Spinal cord (tissue), 10 donors: ENCODE data around the gene PITRM1. TPM values are rescaled to one million over a fixed set of nuclear protein-coding genes. Genes with fewer than 3 reads are reported as not detected.

Source experiments
- DNase-seq, 6 donors: peaks; one replicate each; pipeline versions ENCODE4 v3.0.0 to v3.0.0-alpha.2; 2013 to 2015; ENCODE audit warnings: low spot score in 6 of 6, low read depth in 4 of 6
- H3K27ac ChIP-seq: one replicate; pipeline ENCODE4 v1.5.1; 2013; ENCODE audit warnings: low read depth, low read length, control low read depth
- H3K27me3 ChIP-seq: one replicate; pipeline ENCODE4 v1.6.1; 2013; ENCODE audit warnings: low read length; ENCODE audit not compliant: control insufficient read depth, insufficient read depth
- H3K36me3 ChIP-seq: one replicate; pipeline ENCODE4 v1.6.1; 2013; ENCODE audit warnings: low read length; ENCODE audit not compliant: control insufficient read depth, insufficient read depth
- H3K4me1 ChIP-seq: one replicate; pipeline ENCODE4 v1.6.1; 2013; ENCODE audit warnings: low read length; ENCODE audit not compliant: control insufficient read depth, insufficient read depth
- H3K4me3 ChIP-seq: one replicate; pipeline ENCODE4 v1.5.1; 2013; ENCODE audit warnings: low read depth, low read length, control low read depth
- H3K9me3 ChIP-seq: one replicate; pipeline ENCODE4 v1.6.1; 2013; ENCODE audit warnings: low read length; ENCODE audit not compliant: control insufficient read depth, insufficient read depth
- WGBS: methylation state at CpG from one replicate; pipeline ENCODE4 v1.1.5; 2013; ENCODE audit warnings: missing lambda C conversion rate; ENCODE audit not compliant: insufficient coverage; 5-methylcytosine and 5-hydroxymethylcytosine counted together
- polyA plus RNA-seq, 2 donors: library from polyadenylated mRNA; unstranded; fragments of 120-200 nt; gene quantifications; one replicate each; pipeline ENCODE4 v1.2.1, GENCODE V29; 2013; ENCODE audit not compliant: insufficient read length in 2 of 2
- total RNA-seq, 2 donors: library from RNA; depleted of rRNA in 1 of 2; stranded (reverse); fragments of 120-200 nt in 1 of 2; fragments of >200 nt in 1 of 2; gene quantifications; one replicate each; pipeline versions ENCODE4 v1.2.3 to v1.2.4, GENCODE V29; 2013 to 2014
- donor health status: healthy.

Gene PITRM1
- total and polyA plus RNA-seq, 4 donors, result 60.0 to 103 (median 80.3) TPM

GRCh38 chr10:3201796-3202195 lies 29.2 kb upstream of the PITRM1 start:
- no peak for DNase-seq
- no peaks in the 10 kb centered on the region for H3K36me3 ChIP-seq
- no peak overlapping the region for H3K4me3 ChIP-seq
- H3K27me3 ChIP-seq, result peaks cover 5% of the 10 kb centered on the region
- no peaks in the 10 kb centered on the region for H3K9me3 ChIP-seq
- H3K4me1 ChIP-seq, result peaks cover 11% of the 10 kb centered on the region
- 65% methylated on average over 8 of the region's 8 CpGs for WGBS
- no peak overlapping the region for H3K27ac ChIP-seq

DNA sequence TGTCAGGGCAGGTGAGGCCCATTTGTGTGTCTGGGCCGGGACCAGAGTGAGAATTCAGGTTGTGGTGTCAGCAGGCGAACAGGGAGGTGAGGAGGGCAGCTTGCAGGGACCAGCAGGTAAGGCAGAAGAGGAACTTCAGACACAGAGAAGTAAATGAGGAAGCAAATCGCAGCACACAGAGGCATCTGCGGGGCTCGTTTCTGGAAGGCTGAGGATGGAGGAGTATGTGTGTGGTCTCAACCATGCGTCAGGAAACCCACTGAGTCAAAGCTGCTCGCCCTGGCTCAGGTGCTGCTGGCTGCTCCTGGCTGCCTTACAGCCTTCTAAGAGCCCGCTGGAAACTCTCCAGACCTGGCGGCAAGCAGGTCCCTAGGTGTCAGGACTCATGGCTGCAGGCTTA lies 26.9 kb upstream of the PITRM1 start:
- no peak for DNase-seq
- Histone ChIP-seq H3K9me3 (no peaks in the 10 kb centered on the region), H3K36me3 (no peaks in the 10 kb centered on the region), H3K27ac (no peak overlapping the region), H3K4me1 (peaks cover 16% of the 10 kb centered on the region), H3K27me3 (peaks cover 5% of the 10 kb centered on the region), H3K4me3 (no peak overlapping the region)
- WGBS, result 87% methylated on average over 9 of the region's 9 CpGs

GRCh38 chr10:3198900-3199299 lies 26.3 kb upstream of the PITRM1 start:
- peaks cover 5% of the 10 kb centered on the region for H3K27me3 ChIP-seq
- WGBS, result 98% methylated on average over 7 of the region's 7 CpGs
- no peaks in the 10 kb centered on the region for H3K9me3 ChIP-seq
- no peak overlapping the region for H3K4me3 ChIP-seq
- no peak overlapping the region for H3K27ac ChIP-seq
- H3K36me3 ChIP-seq, result no peaks in the 10 kb centered on the region
- no peak for DNase-seq
- H3K4me1 ChIP-seq, result peaks cover 16% of the 10 kb centered on the region

DNA sequence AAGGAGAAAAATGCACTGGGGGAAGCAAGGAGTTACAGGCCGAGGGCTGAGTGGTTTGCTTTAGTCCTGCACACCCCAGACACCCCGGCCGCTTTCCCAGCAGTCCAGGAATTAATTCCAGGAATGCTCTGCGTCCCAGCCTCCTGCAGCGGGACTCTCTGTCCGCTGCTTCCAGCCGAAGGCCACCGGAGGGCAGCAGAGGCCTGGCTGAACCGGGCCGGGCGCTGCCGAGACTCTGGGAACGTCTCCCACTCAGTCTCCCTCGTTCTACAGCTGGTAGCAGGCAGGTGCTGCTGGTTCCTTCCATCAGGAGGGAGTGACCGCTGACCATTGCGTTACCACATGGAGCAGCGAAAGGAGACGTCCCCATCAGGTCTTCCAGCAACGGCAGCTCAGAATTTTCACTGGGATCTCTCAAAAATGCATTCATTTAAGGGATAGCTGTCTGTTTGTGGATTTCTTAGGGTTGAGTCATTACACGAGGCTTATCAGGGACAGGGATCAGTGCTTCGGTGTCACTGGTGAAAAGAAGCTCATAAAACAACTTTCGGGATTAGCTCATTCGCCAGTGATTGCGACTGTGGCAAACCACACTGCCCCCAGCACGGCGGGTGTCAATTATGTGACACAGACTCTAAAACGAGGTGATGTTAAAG lies 24.9 kb upstream of the PITRM1 start:
- H3K4me3 ChIP-seq, result peak overlapping the region; percentile 19
- no peaks in the 10 kb centered on the region for H3K9me3 ChIP-seq
- 13% methylated on average over 26 of the region's 27 CpGs for WGBS

DNA sequence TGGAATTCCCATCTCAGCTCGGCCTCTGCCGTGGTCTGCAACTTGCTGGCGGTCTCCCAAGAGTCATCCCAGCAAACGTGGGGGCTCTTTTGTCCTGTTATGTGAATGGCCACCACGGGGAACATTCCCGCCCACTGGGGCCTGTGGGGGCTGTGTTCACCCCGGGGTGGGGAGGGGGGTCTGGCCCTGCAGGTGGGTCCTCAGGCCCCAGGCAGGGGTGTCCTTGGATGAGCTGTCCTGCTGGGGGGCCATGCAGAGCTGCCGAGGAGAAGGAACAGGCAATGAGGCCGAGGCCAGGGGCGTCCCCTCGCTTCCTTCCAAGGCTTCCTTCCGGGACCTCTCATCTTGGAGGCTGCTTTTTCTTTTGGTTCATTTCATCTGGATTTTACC lies 24.4 kb upstream of the PITRM1 start:
- peak overlapping the region; percentile 19 for H3K4me3 ChIP-seq
- no peak for DNase-seq
- H3K36me3 ChIP-seq, result no peaks in the 10 kb centered on the region
- H3K4me1 ChIP-seq, result peaks cover 20% of the 10 kb centered on the region
- no peaks in the 10 kb centered on the region for H3K9me3 ChIP-seq
- peaks cover 5% of the 10 kb centered on the region for H3K27me3 ChIP-seq
- H3K27ac ChIP-seq, result peak overlapping the region; percentile 48
- 29% methylated on average over 7 of the region's 12 CpGs for WGBS

More for the DNA sequence above, 24.9 kb upstream of the PITRM1 start:
- Histone ChIP-seq H3K4me1 (peaks cover 20% of the 10 kb centered on the region), H3K27ac (peak overlapping the region; percentile 48), H3K27me3 (peaks cover 5% of the 10 kb centered on the region), H3K36me3 (no peaks in the 10 kb centered on the region)
- DNase-seq, result peak; percentile 59 to 93 (median 64)

DNA sequence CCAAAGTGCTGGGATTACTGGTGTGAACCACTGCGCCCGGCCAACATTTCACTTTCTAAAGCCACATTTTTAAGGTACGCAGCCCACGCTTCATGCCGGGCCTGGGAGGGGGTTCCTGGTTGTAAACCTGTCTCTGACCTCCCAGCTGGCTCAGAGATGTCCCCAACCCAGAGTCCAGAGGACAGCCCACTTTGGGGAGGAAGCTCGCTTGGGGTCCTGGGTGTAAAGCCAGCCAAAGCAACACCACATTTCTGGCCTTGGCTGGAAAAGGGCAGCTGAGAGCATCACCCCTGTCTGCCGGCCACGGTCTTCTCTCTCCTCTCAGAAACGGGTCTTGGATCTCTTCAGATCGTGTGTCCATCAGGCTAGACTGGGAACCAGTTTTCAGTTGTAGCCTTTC lies 23.9 kb upstream of the PITRM1 start:
- DNase-seq, result no peak
- no peaks in the 10 kb centered on the region for H3K9me3 ChIP-seq
- H3K4me1 ChIP-seq, result peaks cover 20% of the 10 kb centered on the region
- WGBS, result 90% methylated on average over 10 of the region's 10 CpGs
- no peak overlapping the region for H3K4me3 ChIP-seq
- no peaks in the 10 kb centered on the region for H3K36me3 ChIP-seq
- H3K27ac ChIP-seq, result no peak overlapping the region
- peaks cover 5% of the 10 kb centered on the region for H3K27me3 ChIP-seq

DNA sequence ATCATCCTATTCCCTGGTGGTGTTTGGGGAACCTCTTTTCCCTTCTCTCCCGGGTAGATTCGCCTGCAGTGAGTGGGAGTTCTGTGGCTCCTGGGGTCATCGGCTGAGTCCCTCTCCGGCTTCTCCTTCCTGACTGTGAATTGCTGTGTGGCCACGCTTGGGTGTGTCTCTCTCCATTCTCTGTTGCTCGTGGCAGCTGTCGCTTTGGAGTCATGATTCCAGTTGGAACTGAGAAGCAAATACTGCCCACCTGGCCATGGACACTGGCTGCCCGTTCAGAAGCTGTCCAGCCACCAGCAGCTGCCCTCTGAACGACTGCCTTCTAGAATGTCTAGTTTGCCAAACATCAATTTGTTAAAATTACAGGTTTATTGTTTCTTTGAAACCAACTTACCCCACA lies 23.1 kb upstream of the PITRM1 start:
- peaks cover 20% of the 10 kb centered on the region for H3K4me1 ChIP-seq
- H3K27ac ChIP-seq, result no peak overlapping the region
- H3K9me3 ChIP-seq, result no peaks in the 10 kb centered on the region
- DNase-seq, result no peak
- 90% methylated on average over 6 of the region's 9 CpGs for WGBS
- H3K27me3 ChIP-seq, result peaks cover 5% of the 10 kb centered on the region
- H3K4me3 ChIP-seq, result no peak overlapping the region
- H3K36me3 ChIP-seq, result no peaks in the 10 kb centered on the region

GRCh38 chr10:3195286-3195685 lies 22.7 kb upstream of the PITRM1 start:
- H3K27ac ChIP-seq, result no peak overlapping the region
- H3K9me3 ChIP-seq, result no peaks in the 10 kb centered on the region
- peaks cover 20% of the 10 kb centered on the region for H3K4me1 ChIP-seq
- DNase-seq, result no peak
- no peaks in the 10 kb centered on the region for H3K36me3 ChIP-seq
- 57% methylated on average over 8 of the region's 11 CpGs for WGBS
- H3K27me3 ChIP-seq, result peaks cover 5% of the 10 kb centered on the region
- H3K4me3 ChIP-seq, result no peak overlapping the region

DNA sequence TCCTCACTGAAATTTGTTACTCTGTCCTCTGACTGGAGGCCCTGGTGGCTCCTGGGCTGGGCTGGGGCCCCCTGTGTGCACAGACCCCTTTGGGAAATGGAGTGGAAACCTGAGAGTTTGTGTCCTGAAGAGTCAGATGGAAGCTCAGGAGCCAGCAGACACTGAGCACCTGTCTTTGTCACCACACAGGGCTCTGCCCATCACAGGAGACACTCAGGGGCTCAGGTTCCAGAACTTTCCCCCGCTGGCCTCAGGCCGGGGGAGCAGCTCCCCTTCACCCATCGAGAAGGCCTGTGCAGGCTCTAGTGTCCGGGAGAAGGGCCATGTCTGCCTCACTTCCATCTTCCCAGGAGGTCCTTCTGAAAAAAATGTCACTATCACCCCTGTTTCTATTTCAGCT lies 22.3 kb upstream of the PITRM1 start:
- Histone ChIP-seq H3K9me3 (no peaks in the 10 kb centered on the region), H3K27ac (no peak overlapping the region), H3K4me1 (peaks cover 20% of the 10 kb centered on the region), H3K36me3 (no peaks in the 10 kb centered on the region), H3K27me3 (peaks cover 5% of the 10 kb centered on the region), H3K4me3 (no peak overlapping the region)
- 78% methylated on average over 4 of the region's 4 CpGs for WGBS
- no peak for DNase-seq

DNA sequence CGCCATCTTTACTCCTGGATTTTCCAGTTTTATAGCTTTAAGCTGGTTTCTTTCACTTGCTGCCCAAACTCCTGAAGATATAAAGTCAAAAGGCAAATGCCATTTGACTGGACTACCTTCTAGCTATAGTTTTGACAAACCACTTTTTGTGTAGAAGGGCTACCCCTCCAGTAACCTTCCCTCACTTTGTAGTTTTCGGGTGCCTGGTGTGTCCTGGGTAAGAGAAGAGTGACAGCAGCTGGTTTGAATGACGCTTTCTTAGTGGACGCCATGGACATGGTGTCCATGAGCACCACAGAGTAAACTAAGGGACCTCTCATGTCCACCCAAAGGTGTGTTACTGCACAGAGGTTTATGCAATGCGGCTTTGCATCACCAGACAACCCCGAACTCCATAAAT lies 21.2 kb upstream of the PITRM1 start:
- H3K4me3 ChIP-seq, result no peak overlapping the region
- H3K9me3 ChIP-seq, result no peaks in the 10 kb centered on the region
- peaks cover 20% of the 10 kb centered on the region for H3K4me1 ChIP-seq
- no peaks in the 10 kb centered on the region for H3K36me3 ChIP-seq
- 93% methylated on average over 3 of the region's 6 CpGs for WGBS
- peaks cover 5% of the 10 kb centered on the region for H3K27me3 ChIP-seq
- H3K27ac ChIP-seq, result no peak overlapping the region
- DNase-seq, result no peak
